ENCODE data around the gene SDK2.

- TF ChIP-seq CTCF (IDR thresholded peaks at IDR 0.05) (no peak), POLR2A (IDR thresholded peaks at IDR 0.05) (no peak)
Observed at GRCh38 chr17:73623247-73623646, 21.0 kb downstream of the SDK2 start.
